GM19467 (cell line): ENCODE results near the gene C1orf174.

Experiments used
- ATAC-seq: cut with Tn5 transposase; IDR thresholded peaks from one replicate; pipeline ENCODE4 v1.9.1; 2021; ENCODE audit warnings: mild to moderate bottlenecking, moderate library complexity; ENCODE audit not compliant: unreplicated experiment

Gene C1orf174

GRCh38 chr1:3898475-3898735, 1.7 kb downstream of the C1orf174 start:
- ATAC-seq = no peak

DNA sequence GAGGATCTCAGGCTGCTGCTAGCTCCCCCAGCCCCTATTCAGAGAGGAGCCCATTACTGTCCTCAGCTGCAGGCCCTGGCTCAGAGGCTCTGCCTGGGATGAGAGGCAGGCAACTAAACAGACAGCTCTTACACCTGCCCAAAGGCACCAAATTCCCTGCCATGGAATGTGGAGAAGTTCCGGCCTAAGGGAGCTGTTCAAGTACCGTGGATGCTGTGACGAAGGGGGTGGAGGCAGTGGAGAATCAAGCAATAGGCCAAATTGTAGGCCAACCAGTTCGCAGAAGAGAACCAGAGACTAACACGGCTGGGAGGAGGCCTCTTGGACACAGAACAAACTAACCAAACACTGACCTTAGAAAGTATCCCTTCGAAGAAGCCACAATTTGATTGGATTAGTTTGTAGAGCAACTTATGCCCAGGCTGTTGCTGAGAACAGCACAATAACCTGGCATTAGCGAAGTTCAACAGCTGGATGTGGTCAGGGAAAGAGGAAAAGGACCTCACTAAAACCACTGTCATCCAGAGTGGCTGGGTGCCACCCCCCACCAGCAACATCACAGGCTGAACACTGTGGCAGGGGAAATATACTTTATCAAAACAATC, 3.6 kb downstream of the C1orf174 start:
- ATAC-seq = no peak

DNA sequence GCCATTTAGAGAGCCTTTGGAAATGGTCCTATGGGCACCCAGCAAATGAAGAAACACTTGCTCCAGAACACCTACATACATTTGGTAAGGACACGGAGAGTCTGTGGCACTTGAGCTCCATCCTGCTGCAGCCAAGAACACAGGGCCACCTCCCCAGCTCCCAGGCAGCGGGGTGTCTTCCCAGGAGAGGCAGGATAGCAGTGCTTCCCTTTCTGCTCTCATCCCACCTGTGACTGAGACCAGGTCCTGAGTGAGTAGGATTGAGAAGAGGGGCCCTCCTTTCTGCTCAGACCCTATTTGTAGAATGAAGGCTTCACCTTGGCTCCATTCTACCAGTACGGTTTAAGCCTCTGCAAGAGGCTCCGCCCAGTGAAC, 4.1 kb downstream of the C1orf174 start:
- no peak for ATAC-seq

GRCh38 chr1:3895279-3895950, 4.7 kb downstream of the C1orf174 start:
- ATAC-seq = no peak

GRCh38 chr1:3894626-3895278, 5.3 kb downstream of the C1orf174 start:
- no peak for ATAC-seq

DNA sequence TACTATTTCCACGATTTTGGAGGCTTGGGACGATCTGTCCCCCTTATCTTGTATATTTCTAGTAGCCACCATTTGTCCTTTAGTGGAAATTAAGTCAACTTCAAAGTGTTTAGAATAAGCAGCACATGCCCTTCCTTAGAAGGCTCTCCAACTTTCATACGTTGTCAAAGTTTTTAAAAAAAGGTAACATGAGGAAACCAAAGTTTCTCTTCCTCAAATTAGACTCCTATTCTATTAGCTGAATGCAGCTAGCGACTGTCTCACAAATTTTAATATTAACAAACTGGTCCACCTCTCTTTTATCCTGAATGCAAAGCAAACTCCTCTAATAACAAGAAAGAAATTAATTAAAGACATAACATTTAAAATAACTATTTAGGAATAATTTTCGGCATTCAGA, 6.9 kb downstream of the C1orf174 start:
- no peak for ATAC-seq

DNA sequence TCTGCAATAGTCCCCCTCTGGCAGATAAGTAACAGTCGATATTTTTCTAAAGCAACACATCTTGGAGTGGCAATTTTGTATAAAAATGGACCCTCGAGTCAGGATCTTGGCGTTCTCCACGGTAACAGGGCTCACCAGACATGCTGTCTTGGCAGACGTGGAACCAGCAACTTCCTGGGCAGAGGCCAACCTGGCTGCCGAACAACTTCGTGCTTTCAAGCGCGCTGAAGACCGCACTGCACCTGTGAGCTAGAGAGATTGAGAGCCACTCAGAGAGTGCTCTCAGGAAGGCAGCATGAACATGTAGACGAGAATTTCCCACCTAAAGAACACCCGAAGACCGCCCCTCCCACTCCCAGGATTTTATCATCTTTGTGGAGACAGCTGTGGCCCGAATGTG, 7.3 kb downstream of the C1orf174 start:
- no peak for ATAC-seq

- no peak for ATAC-seq
Measured at GRCh38 chr1:3891329-3891865, 8.7 kb downstream of the C1orf174 start.

DNA sequence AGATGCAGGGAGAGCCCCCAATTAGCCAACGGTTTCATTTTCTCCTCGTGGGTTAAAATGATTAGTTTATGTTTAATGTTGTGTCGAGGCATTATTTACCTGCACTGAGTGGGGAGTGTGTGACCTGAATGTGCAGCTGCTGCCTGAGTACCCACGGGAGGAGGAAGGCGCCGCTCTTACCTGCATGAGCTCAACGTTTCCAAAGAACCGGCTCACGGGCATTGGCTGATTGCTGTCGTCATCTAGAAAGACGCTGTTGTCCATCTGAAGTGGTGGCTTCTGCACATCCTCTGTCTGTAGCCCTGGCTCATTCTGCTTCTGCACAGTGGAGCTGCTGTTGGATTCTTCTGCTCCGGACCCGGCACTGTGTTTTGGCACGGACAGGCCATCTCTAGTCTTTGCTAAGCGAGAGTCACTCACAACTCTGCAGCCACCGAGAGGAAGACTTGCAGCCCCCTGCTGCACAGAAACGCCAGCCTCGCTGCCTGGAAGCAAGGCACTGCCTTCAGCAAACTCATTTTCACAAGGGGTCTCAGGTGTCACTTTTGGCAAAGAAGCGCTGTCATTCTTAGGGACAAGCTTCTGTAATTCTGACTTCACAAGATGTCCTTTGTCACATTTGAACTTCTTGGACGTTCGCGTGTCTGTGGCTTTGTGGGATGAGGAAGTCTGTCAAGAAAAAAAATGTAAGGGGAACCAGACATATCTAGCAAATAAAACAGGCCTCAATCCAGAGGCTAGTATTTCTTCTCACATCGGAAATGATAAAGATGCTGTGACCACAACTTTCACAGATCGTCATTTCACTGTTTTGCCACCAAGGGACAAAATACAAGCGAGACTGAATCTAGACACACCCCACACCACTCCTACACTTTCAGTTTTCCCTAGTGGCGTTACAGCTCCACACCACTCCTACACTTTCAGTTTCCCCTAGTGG, 9.4 kb downstream of the C1orf174 start:
- ATAC-seq = no peak

GRCh38 chr1:3889936-3890335, 10.1 kb downstream of the C1orf174 start:
- no peak for ATAC-seq

DNA sequence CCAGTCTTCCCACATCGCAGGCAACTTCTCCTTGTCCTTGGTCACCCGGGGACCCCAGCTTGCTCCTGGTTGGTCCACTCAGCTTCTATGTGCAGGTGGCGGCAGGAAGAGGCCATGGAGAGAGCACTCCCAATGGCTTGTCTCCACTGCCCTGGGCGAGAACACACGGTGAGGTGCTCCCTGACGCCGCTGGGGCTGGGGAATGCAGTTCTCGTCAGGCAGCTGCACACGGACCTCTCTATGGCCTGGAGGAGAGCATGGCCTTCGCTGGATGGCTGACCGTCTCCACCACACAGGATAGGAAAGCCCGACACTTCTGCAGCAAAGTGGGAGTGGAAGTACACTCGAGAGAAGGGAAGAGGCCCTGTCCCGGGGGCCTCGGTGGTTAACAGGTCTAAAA, 11.8 kb downstream of the C1orf174 start:
- ATAC-seq = no peak

GRCh38 chr1:3886691-3887090, 13.4 kb downstream of the C1orf174 start:
- ATAC-seq = no peak

DNA sequence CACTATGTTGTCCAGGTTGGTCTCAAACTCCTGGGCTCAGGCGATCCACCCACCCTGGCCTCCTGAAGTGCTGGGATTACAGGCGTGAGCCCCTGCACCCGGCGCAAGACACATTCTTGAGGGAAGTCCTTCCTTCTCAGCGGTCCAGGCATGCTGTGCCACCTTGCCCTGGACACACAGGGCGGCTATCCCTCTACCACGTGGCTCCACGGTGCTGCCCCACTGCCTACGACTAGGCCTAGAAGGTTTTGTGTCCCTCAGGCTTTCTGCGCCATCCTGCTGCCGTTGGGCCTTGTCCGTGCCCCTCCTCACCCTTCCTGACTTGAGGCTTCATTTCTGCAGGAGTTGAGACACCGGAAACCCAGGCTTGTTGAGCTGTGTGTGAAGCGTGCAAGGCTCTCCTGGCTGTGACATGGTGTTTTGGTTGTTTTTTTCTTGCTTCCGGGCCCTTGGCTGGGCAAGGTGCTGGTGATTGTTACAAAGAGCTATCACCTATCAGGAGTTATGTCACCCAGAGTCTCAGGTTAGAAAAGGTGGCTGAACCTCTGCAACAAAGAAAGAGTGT, 13.9 kb downstream of the C1orf174 start:
- ATAC-seq = no peak

DNA sequence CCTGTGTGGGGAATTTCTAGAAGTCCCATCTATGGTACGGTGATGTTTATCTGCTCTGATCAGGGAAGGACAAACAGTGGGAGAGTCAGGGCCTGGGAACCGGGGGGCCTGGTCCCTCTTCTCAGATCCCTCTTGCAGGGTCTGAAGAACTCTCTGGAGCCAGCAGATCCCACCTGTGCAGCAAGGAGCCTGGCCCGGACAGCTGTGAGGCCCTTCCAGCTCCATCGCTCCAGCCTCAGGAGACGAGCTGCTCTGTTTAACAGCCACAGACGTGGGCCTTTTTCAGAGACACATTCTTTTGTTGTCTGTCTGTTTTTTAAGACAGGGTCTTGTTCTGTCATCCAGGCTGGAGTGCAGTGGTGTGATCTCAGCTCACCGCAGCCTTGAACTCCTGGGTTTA, 14.5 kb downstream of the C1orf174 start:
- no peak for ATAC-seq

- ATAC-seq = no peak
Measured at GRCh38 chr1:3884966-3885365, 15.1 kb downstream of the C1orf174 start.

DNA sequence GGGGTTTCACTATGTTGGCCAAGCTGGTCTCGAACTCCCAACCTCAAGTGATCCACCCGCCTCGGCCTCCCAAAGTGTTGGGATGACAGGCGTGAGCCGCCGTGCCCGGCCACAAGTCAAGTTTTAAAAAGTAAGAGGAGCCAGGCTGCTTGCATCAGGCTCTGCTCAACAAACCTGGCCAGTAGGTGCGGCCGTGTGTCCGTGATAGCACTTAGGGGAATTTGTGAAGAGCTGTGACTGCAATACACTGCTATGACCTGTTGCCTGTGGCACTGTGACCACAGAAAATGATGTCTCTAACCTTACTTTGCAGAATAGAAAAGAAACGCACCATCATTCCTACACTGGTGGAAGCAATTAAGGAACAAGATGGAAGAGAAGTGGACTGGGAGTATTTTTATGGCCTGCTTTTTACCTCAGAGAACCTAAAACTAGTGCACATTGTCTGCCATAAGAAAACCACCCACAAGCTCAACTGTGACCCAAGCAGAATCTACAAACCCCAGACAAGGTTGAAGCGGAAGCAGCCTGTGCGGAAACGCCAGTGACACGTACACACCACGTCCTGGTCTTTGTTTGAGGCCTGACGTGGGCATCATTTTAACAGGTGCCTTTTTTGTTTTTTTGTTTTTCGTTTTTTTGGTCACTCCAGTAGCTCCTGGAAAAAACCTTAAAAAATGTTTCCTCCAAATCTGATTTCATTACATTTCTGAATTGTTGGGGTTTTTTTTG, 16.7 kb downstream of the C1orf174 start:
- no peak for ATAC-seq

- no peak for ATAC-seq
Measured at GRCh38 chr1:3881193-3881480, 18.9 kb downstream of the C1orf174 start.

GRCh38 chr1:3880429-3881192, 19.5 kb downstream of the C1orf174 start:
- no peak for ATAC-seq

GRCh38 chr1:3879787-3880428, 20.2 kb downstream of the C1orf174 start:
- ATAC-seq = no peak
